Islet precursor cell (in vitro differentiated cells): ENCODE measurements around the gene GPR17.
A peak's percentile ranks its signal among the peaks of the same experiment; 100 is the strongest.

Source experiments
- DNase-seq: peaks from one replicate; pipeline ENCODE4 v3.0.0-alpha.2; 2018

Gene GPR17

GRCh38 chr2:127643439-127644065, 2.4 kb upstream of the GPR17 start:
- DNase-seq: no peak

- no peak for DNase-seq
Observed at GRCh38 chr2:127644066-127645025, 1.6 kb upstream of the GPR17 start.

- no peak for DNase-seq
Observed at GRCh38 chr2:127645026-127645394, 943 bp upstream of the GPR17 start.

- DNase-seq: no peak
Observed at GRCh38 chr2:127646487-127647241, 711 bp downstream of the GPR17 start.

GRCh38 chr2:127647242-127648190, 1.6 kb downstream of the GPR17 start:
- DNase-seq: no peak

GRCh38 chr2:127648321-127648720, 2.4 kb downstream of the GPR17 start:
- no peak for DNase-seq

GRCh38 chr2:127649100-127649611, 3.2 kb downstream of the GPR17 start:
- no peak for DNase-seq

- DNase-seq: peak; percentile 91
Observed at GRCh38 chr2:127649684-127650040, 3.7 kb downstream of the GPR17 start.

GRCh38 chr2:127650041-127650784, 4.3 kb downstream of the GPR17 start:
- DNase-seq: no peak

- DNase-seq: no peak
Observed at GRCh38 chr2:127650785-127651380, 4.9 kb downstream of the GPR17 start.

- DNase-seq: no peak
Observed at GRCh38 chr2:127651381-127651809, 5.4 kb downstream of the GPR17 start.

- peak; percentile 78 for DNase-seq
Observed at GRCh38 chr2:127651971-127652550, 6.1 kb downstream of the GPR17 start.

- no peak for DNase-seq
Observed at GRCh38 chr2:127652786-127653357, 6.9 kb downstream of the GPR17 start.

- DNase-seq: no peak
Observed at GRCh38 chr2:127653421-127654083, 7.6 kb downstream of the GPR17 start.

- DNase-seq: no peak
Observed at GRCh38 chr2:127654084-127654837, 8.3 kb downstream of the GPR17 start.

- DNase-seq: no peak
Observed at GRCh38 chr2:127654838-127655175, 8.9 kb downstream of the GPR17 start.

GRCh38 chr2:127655209-127656073, 9.5 kb downstream of the GPR17 start:
- no peak for DNase-seq
